ENCODE results near the gene ATP10B.

ATP10B gene

DNA sequence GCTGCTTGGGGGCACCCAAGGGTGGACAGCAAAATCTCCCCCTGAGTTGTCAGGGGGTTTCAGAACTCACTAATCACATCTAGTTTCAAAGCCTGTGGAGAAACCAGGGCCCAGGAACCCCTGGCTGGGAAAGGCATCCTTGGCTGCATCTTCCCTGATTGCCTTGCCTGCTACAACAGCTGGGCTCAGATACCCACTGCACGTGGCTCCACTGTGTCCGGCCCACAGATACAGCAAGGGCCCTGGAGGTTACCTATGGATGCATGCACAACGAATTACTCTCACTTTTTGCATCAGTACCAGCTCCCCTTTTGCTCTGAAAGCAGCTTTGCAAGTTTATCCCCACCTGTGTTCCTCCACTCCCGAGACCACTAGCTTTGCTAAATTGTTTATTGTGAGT is 55.0 kb downstream of the ATP10B start:
- no peak for DNase-seq (ENCODE audit: low read depth)
- in situ Hi-C loops (cut with HindIII; ENCODE audit: low sequenced_read_pairs), result no loop called here

DNA sequence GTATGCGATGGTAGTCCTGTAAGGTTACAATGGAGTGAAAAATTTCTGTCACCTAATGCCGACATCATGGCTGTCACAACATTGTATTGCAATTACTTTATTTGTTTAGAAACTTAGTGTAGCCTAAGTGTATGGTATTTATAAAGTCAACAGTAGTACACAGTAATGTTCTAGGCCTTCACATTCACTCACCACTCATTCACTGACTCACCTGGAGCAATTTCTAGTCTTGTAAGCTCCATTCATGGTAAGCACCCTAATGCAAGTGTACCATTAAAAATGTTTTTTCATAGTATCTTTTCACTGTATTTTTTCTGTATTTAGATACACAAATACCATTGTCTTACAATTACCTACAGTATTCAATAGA is 58.5 kb downstream of the ATP10B start:
- in situ Hi-C loops (cut with HindIII; ENCODE audit: low sequenced_read_pairs), result no loop called here
- H3K4me3 ChIP-seq (ENCODE audit: low read depth, low read length), result no peak overlapping the region
- TF ChIP-seq, protein P1, sequence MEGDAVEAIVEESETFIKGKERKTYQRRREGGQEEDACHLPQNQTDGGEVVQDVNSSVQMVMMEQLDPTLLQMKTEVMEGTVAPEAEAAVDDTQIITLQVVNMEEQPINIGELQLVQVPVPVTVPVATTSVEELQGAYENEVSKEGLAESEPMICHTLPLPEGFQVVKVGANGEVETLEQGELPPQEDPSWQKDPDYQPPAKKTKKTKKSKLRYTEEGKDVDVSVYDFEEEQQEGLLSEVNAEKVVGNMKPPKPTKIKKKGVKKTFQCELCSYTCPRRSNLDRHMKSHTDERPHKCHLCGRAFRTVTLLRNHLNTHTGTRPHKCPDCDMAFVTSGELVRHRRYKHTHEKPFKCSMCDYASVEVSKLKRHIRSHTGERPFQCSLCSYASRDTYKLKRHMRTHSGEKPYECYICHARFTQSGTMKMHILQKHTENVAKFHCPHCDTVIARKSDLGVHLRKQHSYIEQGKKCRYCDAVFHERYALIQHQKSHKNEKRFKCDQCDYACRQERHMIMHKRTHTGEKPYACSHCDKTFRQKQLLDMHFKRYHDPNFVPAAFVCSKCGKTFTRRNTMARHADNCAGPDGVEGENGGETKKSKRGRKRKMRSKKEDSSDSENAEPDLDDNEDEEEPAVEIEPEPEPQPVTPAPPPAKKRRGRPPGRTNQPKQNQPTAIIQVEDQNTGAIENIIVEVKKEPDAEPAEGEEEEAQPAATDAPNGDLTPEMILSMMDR (IDR thresholded peaks at IDR 0.05; ENCODE audit: low read depth, low read length, missing control alignments), result no peak
- DNase-seq (ENCODE audit: low read depth), result no peak

More for the DNA sequence above, 55.0 kb downstream of the ATP10B start:
- TF ChIP-seq, protein P1 (IDR thresholded peaks at IDR 0.05; ENCODE audit: low read depth, low read length, missing control alignments), result no peak
- H3K4me3 ChIP-seq (ENCODE audit: low read depth, low read length), result no peak overlapping the region

DNA sequence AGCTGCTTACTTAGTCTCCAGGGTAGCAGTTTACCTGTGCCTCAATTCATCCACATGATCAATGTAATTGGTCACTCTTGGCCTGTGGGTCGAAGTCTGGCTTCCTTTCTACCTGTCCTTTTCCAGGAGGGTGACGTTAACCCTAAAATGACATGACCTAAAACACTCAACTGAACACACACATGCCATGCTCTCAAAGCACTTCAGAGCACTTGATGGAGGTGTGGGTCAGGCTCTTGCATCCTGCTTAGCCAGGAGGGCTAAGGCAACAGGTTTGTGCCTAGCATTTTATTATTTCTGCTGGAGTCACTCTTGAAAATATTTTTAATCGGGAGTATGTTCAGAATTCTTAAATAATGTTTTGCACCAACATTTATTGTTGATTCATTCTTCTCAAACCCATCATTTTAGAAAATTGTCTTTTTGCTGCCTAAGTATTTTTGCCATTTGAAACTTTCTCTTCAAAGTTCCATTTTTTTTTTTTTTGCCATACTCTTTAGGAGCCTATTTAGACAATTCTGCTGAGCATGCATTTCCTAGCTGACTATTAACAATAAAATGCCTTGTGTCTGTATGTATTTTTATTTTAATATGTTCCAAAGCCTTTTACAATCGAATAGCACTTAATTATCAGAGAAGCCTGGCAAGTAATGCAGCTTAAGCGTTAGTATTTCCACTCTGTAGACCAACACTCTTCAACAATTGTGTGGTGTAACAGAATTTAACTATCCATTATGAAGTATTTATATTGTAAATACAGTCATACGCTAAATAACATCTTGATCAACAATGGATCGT is 59.1 kb downstream of the ATP10B start:
- no peak for DNase-seq (ENCODE audit: low read depth)
- in situ Hi-C loops (cut with HindIII; ENCODE audit: low sequenced_read_pairs), result no loop called here

DNA sequence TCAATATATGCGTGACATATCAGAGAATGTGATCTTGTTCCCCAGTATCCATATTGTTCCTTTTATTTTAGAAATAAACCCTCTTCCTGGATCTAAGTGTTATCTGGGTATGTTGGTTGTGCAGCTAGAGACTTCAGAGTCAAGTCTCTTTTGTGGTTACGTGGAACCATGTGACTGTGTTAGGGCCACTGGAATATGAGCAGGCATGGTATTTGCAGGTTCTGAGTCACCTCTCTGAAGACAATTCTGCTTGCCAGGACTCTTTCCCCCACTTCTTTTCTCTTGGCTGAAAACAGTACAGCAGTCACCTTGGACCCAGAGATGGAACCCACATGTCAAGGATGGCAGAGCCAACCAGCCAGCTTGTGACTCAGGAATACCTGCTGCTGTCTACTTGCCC is 59.7 kb downstream of the ATP10B start:
- no peak for DNase-seq (ENCODE audit: low read depth)
- in situ Hi-C loops (cut with HindIII; ENCODE audit: low sequenced_read_pairs), result no loop called here
- TF ChIP-seq, protein P1 (IDR thresholded peaks at IDR 0.05; ENCODE audit: low read depth, low read length, missing control alignments), result no peak
- H3K4me3 ChIP-seq (ENCODE audit: low read depth, low read length), result no peak overlapping the region

More for the DNA sequence above, 59.1 kb downstream of the ATP10B start:
- TF ChIP-seq, protein P1 (IDR thresholded peaks at IDR 0.05; ENCODE audit: low read depth, low read length, missing control alignments), result no peak
- no peak overlapping the region for H3K4me3 ChIP-seq (ENCODE audit: low read depth, low read length)

DNA sequence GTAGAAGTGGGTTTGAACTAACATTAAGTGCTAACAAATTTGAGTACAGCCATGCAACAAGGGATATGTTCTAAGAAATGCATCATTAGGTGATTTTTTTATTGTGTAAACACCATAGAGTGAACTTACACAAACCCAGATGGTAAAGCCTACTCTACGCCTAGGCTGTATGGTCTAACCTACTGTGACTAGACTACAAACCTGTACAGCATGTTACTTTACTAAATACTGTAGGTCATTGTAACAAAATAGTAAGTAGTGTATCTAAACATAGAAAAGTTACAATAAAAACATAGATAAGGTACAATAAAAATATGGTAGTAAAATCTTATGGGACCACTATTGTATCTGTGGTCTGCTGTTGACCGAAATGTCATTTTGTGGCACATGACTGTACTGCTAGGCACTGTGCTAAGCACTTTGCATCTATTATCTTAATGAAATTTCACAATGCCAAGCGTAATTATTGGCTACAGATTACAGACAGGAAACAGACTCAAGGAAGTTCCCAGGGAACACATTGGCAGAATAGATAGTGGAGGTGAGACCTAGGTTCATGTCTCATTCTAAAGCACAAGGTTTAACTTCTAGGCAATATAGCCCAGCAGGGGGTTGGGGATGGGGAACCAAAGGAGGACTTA is 62.7 kb downstream of the ATP10B start:
- TF ChIP-seq, protein P1 (IDR thresholded peaks at IDR 0.05; ENCODE audit: low read depth, low read length, missing control alignments), result no peak
- H3K4me3 ChIP-seq (ENCODE audit: low read depth, low read length), result no peak overlapping the region
- in situ Hi-C loops (cut with HindIII; ENCODE audit: low sequenced_read_pairs), result no loop called here
- DNase-seq (ENCODE audit: low read depth), result no peak

DNA sequence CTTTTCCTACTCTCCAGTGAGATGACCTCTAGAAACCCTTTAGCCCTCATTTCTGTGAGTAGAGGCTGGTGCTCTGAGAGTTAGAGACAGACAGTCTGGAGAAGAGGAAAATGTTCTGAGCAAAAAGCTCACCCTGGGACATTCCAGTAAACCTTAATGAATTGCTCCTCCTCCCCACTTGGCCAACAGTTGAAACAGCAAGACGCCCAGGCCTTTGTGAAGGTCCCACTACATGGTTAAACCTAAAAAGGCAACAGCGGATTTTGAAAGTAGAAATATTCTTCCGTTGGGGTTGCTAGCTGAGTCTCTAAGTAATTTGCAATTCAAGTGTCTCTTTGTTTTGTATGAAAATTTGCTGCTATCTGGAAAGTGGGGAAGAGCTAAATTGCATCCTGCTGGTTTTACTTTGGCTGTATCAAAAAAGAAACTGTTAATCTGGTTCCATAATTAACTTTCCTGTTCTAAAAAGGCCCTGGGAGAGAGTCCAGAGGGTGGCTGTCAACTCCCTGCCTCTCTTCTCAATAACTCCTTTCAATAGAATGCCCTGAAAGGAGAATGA is 63.8 kb downstream of the ATP10B start:
- no peak for DNase-seq (ENCODE audit: low read depth)
- TF ChIP-seq, protein P1 (IDR thresholded peaks at IDR 0.05; ENCODE audit: low read depth, low read length, missing control alignments), result no peak
- no peak overlapping the region for H3K4me3 ChIP-seq (ENCODE audit: low read depth, low read length)
- in situ Hi-C loops (cut with HindIII; ENCODE audit: low sequenced_read_pairs), result no loop called here

All from astrocyte of the cerebellum (primary cell).